ENCODE results near the gene ADAMTSL4.
"Not testable (repeated sequence)": the region's sequence is repeated elsewhere in the genome, so short reads cannot be mapped to it uniquely, and the experiment has no call there.

DNA sequence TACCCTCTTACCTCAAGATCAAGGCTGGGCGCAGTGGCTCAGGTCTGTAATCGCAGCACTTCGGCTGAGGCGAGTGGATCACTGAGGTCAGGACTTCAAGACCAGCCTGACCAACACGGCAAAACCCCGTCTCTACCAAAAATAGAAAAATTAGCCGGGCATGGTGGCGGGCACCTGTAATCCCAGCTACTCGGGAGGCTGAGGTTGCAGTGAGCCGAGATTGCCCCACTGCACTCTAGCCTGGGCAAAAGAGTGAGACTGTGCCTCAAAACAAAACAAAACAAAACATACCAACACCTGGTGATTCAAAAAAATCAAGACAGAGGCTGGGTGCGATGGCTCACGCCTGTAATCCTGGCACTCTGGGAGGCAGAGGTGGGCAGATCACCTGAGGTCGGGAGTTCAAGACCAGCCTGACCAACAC is 24.5 kb downstream of the ADAMTSL4 start:
- TF ChIP-seq, protein P1, sequence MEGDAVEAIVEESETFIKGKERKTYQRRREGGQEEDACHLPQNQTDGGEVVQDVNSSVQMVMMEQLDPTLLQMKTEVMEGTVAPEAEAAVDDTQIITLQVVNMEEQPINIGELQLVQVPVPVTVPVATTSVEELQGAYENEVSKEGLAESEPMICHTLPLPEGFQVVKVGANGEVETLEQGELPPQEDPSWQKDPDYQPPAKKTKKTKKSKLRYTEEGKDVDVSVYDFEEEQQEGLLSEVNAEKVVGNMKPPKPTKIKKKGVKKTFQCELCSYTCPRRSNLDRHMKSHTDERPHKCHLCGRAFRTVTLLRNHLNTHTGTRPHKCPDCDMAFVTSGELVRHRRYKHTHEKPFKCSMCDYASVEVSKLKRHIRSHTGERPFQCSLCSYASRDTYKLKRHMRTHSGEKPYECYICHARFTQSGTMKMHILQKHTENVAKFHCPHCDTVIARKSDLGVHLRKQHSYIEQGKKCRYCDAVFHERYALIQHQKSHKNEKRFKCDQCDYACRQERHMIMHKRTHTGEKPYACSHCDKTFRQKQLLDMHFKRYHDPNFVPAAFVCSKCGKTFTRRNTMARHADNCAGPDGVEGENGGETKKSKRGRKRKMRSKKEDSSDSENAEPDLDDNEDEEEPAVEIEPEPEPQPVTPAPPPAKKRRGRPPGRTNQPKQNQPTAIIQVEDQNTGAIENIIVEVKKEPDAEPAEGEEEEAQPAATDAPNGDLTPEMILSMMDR (IDR thresholded peaks at IDR 0.05 in 8 of 11, conservative IDR thresholded peaks at IDR 0.05 in 3 of 11) = not testable (repeated sequence)
- not testable (repeated sequence) for TF ChIP-seq POLR2A (IDR thresholded peaks at IDR 0.05)
- TF ChIP-seq POLR2AphosphoS5 (IDR thresholded peaks at IDR 0.05) = peak; percentile 61 to 85 (median 63)

Measured in spleen (tissue), 7 donors.